Smooth muscle cell (in vitro differentiated cells): ENCODE results near the gene EIF2A. TPM values are rescaled to one million over a fixed set of nuclear protein-coding genes. Genes with fewer than 3 reads are reported as not detected.
"Not testable (repeated sequence)": the region's sequence is repeated elsewhere in the genome, so short reads cannot be mapped to it uniquely, and the experiment has no call there.

ENCODE experiments used
- DNase-seq: peaks from one replicate; lab custom pipeline; 2025; ENCODE audit not compliant: unreplicated experiment; lab: John Stamatoyannopoulos, UW
- H2AFZ ChIP-seq: fragments of 200-600 bp; sonication (generic); 2 replicates; pipeline ENCODE4 v1.6.0; 2016; ENCODE audit warnings: antibody characterized with exemption, low read depth, mild to moderate bottlenecking
- H3F3A ChIP-seq: fragments of 200-600 bp; sonication (generic); 2 replicates; pipeline ENCODE4 v1.6.0; 2017; ENCODE audit warnings: antibody characterized with exemption, low read depth
- H3K27ac ChIP-seq: fragments of 200-600 bp; sonication (generic); 2 replicates; pipeline ENCODE4 v1.5.1; 2016; ENCODE audit warnings: low read depth, mild to moderate bottlenecking
- H3K27me3 ChIP-seq: fragments of 200-600 bp; sonication (generic); 2 replicates; pipeline ENCODE4 v1.6.1; 2016; ENCODE audit warnings: low read depth, mild to moderate bottlenecking
- H3K36me3 ChIP-seq: fragments of 200-600 bp; sonication (generic); 2 replicates; pipeline ENCODE4 v1.5.1; 2016; ENCODE audit warnings: low read depth
- H3K4me1 ChIP-seq: fragments of 200-600 bp; sonication (generic); 2 replicates; pipeline ENCODE4 v1.5.1; 2016; ENCODE audit warnings: low read depth
- H3K4me2 ChIP-seq: fragments of 200-600 bp; sonication (generic); 2 replicates; pipeline ENCODE4 v1.6.0; 2016; ENCODE audit warnings: mild to moderate bottlenecking
- H3K4me3 ChIP-seq: fragments of 200-600 bp; sonication (generic); 2 replicates; pipeline ENCODE4 v1.5.1; 2016; ENCODE audit warnings: mild to moderate bottlenecking
- H3K79me2 ChIP-seq: fragments of 200-600 bp; sonication (generic); 2 replicates; pipeline ENCODE4 v1.6.0; 2016; ENCODE audit warnings: low read depth, mild to moderate bottlenecking
- H3K9ac ChIP-seq: fragments of 200-600 bp; sonication (generic); 2 replicates; pipeline ENCODE4 v1.6.0; 2016; ENCODE audit warnings: low read depth
- H3K9me3 ChIP-seq: fragments of 200-600 bp; sonication (generic); replicated peaks from 2 replicates; pipeline ENCODE4 v1.5.1; 2016; ENCODE audit warnings: low read depth
- H4K20me1 ChIP-seq: fragments of 200-600 bp; sonication (generic); 2 replicates; pipeline ENCODE4 v1.6.0; 2016; ENCODE audit warnings: low read depth
- WGBS: methylation state at CpG from one replicate; pipeline ENCODE4 v1.1.7; 2016; ENCODE audit warnings: low lambda C conversion rate; 5-methylcytosine and 5-hydroxymethylcytosine counted together
- polyA plus RNA-seq: library from polyadenylated mRNA; unstranded; fragments of >200 nt; fragmentation: Nextera tagmentation; extraction: Ambion mirVana; gene quantifications from 2 replicates; pipeline ENCODE4 v1.2.1, GENCODE V29; 2016
- total RNA-seq: library from RNA; depleted of rRNA; stranded (reverse); fragments of >200 nt; gene quantifications from 2 replicates; pipeline ENCODE4 v1.2.3, GENCODE V29; 2014
- TF ChIP-seq, protein P1 (sequence below): fragments of 200-600 bp; sonication (generic); IDR thresholded peaks from 2 replicates; pipeline ENCODE4 v1.5.1; 2017; ENCODE audit warnings: borderline replicate concordance, mild to moderate bottlenecking, antibody characterized with exemption; ENCODE audit not compliant: insufficient read depth, poor library complexity, severe bottlenecking

EIF2A gene
- total and polyA plus RNA-seq, 2 experiments from 2014 or later: 34.0 to 166 TPM

DNA sequence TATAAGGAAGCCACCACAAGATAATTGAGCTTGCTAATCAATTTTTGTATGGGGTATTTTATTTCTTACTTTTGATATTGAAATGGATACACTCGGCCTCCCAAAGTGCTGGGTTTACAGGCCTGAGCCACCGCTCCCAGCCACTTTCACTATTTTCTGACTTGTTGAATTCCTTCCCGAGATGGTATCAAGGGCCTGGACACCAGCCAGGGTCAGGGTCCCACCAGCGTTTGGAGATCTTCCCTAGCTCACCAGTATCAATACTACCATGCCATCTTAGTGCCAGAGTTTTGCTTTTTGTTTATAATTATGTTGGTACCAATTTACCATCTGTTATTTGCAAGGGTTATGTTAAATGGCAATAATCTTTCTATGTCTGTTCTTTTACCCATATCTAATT, 51.1 kb downstream of the EIF2A start:
- no peak overlapping the region for H3K9ac ChIP-seq
- no peak overlapping the region for H3K4me3 ChIP-seq
- no peak for DNase-seq
- TF ChIP-seq, protein P1, sequence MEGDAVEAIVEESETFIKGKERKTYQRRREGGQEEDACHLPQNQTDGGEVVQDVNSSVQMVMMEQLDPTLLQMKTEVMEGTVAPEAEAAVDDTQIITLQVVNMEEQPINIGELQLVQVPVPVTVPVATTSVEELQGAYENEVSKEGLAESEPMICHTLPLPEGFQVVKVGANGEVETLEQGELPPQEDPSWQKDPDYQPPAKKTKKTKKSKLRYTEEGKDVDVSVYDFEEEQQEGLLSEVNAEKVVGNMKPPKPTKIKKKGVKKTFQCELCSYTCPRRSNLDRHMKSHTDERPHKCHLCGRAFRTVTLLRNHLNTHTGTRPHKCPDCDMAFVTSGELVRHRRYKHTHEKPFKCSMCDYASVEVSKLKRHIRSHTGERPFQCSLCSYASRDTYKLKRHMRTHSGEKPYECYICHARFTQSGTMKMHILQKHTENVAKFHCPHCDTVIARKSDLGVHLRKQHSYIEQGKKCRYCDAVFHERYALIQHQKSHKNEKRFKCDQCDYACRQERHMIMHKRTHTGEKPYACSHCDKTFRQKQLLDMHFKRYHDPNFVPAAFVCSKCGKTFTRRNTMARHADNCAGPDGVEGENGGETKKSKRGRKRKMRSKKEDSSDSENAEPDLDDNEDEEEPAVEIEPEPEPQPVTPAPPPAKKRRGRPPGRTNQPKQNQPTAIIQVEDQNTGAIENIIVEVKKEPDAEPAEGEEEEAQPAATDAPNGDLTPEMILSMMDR: no peak
- H3K4me1 ChIP-seq: peaks cover 13% of the 10 kb centered on the region
- H4K20me1 ChIP-seq: no peaks in the 10 kb centered on the region
- peaks cover 30% of the 10 kb centered on the region for H3K79me2 ChIP-seq
- WGBS: 91% methylated on average over 4 of the region's 4 CpGs
- no peak overlapping the region for H2AFZ ChIP-seq
- H3K27ac ChIP-seq: no peak overlapping the region
- H3K4me2 ChIP-seq: no peak overlapping the region
- no peaks in the 10 kb centered on the region for H3F3A ChIP-seq
- no peaks in the 10 kb centered on the region for H3K9me3 ChIP-seq
- no peaks in the 10 kb centered on the region for H3K36me3 ChIP-seq
- no peaks in the 10 kb centered on the region for H3K27me3 ChIP-seq

DNA sequence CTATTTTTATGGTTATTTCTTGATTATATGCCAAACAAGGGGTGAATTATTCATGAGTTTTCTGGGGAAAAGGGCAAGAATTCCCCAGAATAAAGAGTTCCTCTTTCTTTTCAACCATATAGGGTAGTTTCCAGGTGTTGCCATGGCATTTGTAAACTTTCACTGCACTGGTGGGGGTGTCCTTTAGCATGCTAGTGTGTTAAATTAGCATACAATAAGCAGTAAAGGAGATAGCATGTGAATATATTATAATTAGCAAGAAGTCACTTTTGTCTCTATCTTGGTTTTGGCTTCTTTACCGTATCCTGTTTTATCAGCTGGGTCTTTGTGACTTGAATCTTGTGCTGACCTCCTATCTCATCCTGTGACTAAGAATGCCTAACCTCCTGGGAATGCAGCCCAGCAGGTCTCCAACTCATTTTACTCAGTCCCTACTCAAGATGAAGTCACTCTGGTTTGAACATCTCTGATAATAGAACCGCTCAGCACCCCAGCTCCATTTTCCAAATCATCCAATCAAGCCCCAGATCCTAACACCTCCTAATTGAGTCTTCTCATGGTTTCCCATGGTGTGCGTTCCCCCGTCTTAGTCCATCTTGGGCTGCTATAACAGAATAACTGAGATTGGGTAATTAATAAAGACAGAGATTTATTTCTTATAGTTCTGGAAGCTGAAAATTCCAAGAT, 53.2 kb downstream of the EIF2A start:
- Histone ChIP-seq H3K4me2 (peak overlapping the region; percentile 37), H3K27ac (peak overlapping the region; percentile 95), H3K4me3 (no peak overlapping the region), H3K79me2 (peaks cover 33% of the 10 kb centered on the region), H3K4me1 (peaks cover 19% of the 10 kb centered on the region), H3F3A (no peaks in the 10 kb centered on the region), H3K9me3 (no peaks in the 10 kb centered on the region), H4K20me1 (peaks cover 9% of the 10 kb centered on the region), H2AFZ (no peak overlapping the region), H3K27me3 (no peaks in the 10 kb centered on the region), H3K36me3 (no peaks in the 10 kb centered on the region), H3K9ac (peak overlapping the region; percentile 76)
- TF ChIP-seq, protein P1: no peak
- DNase-seq: no peak
- 50% methylated on average over 4 of the region's 4 CpGs for WGBS

DNA sequence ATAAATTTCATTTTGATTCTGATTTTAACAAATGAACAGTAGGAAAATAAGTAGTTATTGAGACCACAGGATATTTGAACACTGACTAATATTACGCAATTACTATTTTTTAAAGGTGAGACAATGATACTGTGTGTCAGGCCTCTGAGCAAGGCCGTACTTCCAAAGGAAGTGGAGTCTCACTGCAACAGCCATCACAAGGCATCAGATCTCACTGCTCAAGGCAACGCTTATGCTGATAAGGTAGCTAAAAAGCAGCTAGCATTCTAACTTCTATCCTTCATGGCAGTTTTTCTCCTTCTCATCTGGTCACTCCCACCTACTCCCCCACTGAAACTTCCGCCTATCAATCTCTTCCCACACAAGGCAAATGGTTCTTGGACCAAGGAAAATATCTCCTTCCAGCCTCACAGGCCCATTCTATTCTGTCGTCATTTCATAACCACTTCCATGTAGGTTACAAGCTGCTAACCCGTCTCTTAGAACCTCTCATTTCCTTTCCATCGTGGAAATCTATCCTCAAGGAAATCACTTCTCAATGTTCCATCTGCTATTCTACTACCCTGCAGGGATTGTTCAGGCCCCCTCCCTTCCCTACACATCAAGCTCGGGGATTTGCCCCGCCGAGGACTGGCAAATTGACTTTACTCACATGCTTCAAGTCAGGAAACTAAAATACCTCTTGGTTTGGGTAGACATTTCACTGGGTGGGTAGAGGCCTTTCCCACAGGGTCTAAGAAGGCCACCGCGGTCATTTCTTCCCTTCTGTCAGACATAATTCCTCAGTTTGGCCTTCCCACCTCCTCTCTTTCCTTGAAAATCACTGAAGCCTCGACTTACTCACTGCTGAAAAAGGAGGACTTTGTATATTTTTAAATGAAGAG, 54.3 kb downstream of the EIF2A start:
- peaks cover 19% of the 10 kb centered on the region for H3K4me1 ChIP-seq
- H3K4me3 ChIP-seq, H3K36me3 ChIP-seq, H2AFZ ChIP-seq, H3K27me3 ChIP-seq, H3K4me2 ChIP-seq, H3F3A ChIP-seq, H3K9me3 ChIP-seq, DNase-seq: not testable (repeated sequence)
- H4K20me1 ChIP-seq: peaks cover 20% of the 10 kb centered on the region
- peak overlapping the region; percentile 95 for H3K27ac ChIP-seq
- H3K9ac ChIP-seq: peak overlapping the region; percentile 51
- 78% methylated on average over 13 of the region's 13 CpGs for WGBS
- peaks cover 37% of the 10 kb centered on the region for H3K79me2 ChIP-seq

DNA sequence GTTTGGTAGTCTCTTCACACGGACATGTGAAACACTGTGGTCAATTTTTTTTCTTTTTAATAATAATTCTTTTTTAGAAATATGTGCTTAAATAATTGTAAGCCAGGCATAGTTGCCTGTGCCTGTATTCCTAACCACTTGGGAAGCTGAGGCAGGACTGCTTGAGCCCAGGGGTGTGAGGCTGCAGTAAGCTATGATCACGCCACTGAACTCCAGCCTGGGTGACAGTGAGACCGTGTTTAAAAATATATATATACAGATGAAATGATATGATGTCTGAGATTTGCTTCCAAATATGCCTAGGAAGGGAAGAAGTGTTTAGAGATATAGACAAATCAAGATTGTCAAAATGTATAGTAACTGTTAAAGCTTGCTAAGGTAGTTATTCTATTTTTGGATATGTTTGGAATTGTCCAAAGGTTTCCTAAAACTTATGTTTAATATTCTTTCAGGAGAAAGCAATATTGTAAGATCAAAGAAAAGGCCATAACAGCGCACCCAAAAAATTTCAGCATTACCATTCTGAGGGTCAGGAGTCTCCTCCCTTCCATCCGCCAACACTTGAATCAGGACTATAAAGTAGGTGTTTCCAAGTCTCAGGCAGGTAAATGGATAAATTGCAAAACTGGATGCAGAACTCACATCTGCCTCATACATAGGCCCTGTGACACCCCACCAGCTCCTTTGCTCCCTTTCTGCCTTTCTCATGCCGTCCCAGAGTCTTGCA, 56.0 kb downstream of the EIF2A start:
- peaks cover 25% of the 10 kb centered on the region for H3K4me1 ChIP-seq
- no peaks in the 10 kb centered on the region for H3K9me3 ChIP-seq
- TF ChIP-seq, protein P1: no peak
- peaks cover 37% of the 10 kb centered on the region for H4K20me1 ChIP-seq
- no peaks in the 10 kb centered on the region for H3K36me3 ChIP-seq
- WGBS: 34% methylated on average over 6 of the region's 6 CpGs
- H3F3A ChIP-seq: no peaks in the 10 kb centered on the region
- H3K4me3 ChIP-seq: peak overlapping the region; percentile 61
- H2AFZ ChIP-seq: peak overlapping the region; percentile 58
- H3K4me2 ChIP-seq: peak overlapping the region; percentile 82
- H3K27ac ChIP-seq: peak overlapping the region; percentile 73
- peaks cover 51% of the 10 kb centered on the region for H3K79me2 ChIP-seq
- DNase-seq: no peak
- H3K27me3 ChIP-seq: no peaks in the 10 kb centered on the region
- peak overlapping the region; percentile 51 for H3K9ac ChIP-seq
